HG02588 (cell line): ENCODE measurements around the gene POU4F3.
"Not testable (repeated sequence)": the region's sequence is repeated elsewhere in the genome, so short reads cannot be mapped to it uniquely, and the experiment has no call there.

Experiments
- ATAC-seq: cut with Tn5 transposase; IDR thresholded peaks from one replicate; pipeline ENCODE4 v1.9.1; 2021; ENCODE audit warnings: mild to moderate bottlenecking, moderate library complexity; ENCODE audit not compliant: unreplicated experiment

The POU4F3 gene

GRCh38 chr5:146338774-146339714 is at the start of gene POU4F3:
Gene POU4F3, plus strand, starts transcription at chr5:146338839. Its CDS starts 274 bp downstream, at chr5:146339113.
- ATAC-seq, result no peak

GRCh38 chr5:146290318-146290717 is 48.3 kb upstream of the POU4F3 start:
- ATAC-seq, result no peak

DNA sequence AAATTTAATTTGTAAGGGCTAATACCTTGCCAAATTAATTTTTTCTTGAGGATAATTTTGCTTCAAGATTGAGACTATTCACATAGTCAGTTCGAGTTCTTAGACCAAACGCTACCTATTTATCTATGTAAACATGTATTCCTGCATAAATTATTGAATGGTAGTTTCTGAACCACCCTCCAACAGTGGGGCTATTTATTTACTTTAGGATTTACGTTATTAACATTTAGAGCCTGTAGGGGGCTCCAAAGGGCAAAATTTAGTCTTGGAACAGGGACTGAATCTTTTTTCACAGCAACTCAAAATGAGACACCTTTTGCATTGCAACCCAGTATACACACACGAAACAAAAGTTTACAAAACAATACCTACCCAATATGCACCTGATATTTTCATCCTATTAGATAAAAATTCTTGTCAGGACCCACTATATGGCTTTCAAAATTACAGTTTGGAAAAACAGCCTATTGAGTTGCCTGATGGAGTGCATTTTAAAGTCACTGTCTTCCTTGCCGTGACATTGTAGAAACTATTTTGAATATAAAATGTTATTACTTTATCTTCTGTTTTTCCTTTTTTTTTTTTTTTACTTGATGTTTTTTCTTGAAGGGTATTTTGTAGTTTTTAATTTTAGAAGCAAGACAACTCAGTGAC is 47.1 kb upstream of the POU4F3 start:
- ATAC-seq, result no peak

GRCh38 chr5:146296245-146296644 is 42.4 kb upstream of the POU4F3 start:
- ATAC-seq, result no peak

GRCh38 chr5:146298920-146299319 is 39.7 kb upstream of the POU4F3 start:
- not testable (repeated sequence) for ATAC-seq

- ATAC-seq, result no peak
Observed at GRCh38 chr5:146301626-146302025, 37.0 kb upstream of the POU4F3 start.

DNA sequence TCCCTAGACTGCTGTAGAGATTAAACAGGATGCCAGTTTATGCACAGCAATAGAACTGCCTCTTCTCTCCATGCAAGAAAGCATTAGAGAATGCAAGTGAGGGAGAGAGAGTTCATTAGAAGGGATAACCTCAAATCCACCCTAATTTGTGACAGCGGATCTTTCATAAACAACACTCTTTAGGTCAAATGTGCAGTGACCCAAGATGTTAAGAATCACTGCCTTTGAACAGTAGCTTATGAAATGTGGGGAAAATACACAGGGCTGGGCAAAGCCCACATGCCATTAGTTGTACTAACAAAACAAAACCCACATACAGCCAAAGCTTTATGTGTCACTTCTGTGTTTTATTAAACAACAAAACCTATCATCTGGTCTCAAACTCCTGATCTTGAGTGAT is 36.2 kb upstream of the POU4F3 start:
- ATAC-seq, result no peak

DNA sequence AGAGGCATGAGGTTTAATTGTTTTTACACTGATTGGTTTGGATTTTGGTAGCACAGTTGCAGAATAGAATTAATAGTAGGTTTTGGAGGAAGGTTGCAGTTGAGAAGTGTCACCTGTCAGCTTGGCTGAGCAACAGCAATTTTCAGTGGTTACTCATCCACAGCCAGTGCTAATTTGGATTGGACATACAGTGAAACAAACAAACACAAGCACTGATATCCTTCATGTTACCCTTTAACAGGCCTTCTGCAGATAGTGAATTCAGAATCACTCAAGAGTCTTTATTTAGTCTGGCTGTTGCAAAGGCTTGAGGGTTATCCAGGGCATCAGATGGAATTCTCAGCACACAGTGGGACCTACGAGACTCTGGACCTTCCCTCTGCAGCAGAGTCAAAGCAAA is 31.8 kb upstream of the POU4F3 start:
- ATAC-seq, result no peak

DNA sequence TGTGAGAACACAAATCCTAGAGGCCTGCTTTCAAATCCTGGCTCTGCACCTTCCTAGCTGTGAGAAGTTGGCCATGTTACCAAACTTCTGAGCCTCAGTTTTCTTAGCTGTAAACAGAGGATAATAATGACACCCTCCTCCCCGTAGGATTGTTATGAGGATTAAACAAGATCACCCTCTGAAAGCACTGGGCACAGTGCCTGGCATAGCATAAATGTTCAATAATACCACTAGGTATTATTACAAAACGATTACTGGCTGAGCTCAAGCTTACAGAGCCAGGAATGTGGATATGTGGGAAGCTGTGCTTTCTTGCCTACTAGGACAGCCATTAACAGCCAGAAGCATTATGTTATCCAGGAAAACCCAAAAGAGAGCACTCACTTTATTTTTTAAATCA is 30.8 kb upstream of the POU4F3 start:
- no peak for ATAC-seq

DNA sequence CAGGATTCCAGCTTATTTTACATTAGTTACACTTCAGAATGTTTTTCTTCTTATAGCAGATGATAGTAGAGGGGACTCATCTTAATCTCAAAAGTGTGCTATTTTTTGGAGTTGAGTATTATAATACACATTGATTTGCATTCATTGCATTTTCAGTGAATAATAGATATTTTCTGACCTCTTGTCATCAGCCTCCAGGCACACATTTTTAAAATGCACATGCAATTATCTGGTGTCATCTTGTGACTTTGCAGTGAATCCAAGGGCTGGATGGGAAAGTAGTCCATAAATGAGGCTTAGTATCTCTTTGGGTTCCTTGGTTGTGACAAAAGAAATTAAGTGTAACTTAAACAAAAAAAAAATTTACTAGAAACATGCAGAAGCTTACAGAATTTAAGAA is 28.1 kb upstream of the POU4F3 start:
- ATAC-seq, result no peak

DNA sequence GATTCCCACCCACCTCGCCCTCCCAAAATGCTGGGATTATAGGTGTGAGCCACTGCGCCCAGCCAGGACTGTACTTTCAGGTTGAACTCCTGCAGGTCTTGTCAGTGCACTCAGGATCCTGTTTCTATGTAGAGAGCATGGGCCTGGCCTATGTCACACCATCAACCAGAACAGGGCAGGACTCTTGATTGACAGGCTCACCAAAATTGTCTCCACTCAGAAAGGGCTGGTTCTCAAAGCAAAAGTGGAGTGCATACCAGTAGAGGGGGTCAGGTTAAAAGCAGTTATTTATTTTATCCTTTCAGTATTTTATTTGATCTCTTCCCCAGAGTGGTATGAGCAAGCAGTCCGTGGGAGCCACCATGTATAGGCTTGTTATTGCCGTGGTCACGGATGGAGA is 27.4 kb upstream of the POU4F3 start:
- no peak for ATAC-seq

- no peak for ATAC-seq
Observed at GRCh38 chr5:146313027-146313426, 25.6 kb upstream of the POU4F3 start.

DNA sequence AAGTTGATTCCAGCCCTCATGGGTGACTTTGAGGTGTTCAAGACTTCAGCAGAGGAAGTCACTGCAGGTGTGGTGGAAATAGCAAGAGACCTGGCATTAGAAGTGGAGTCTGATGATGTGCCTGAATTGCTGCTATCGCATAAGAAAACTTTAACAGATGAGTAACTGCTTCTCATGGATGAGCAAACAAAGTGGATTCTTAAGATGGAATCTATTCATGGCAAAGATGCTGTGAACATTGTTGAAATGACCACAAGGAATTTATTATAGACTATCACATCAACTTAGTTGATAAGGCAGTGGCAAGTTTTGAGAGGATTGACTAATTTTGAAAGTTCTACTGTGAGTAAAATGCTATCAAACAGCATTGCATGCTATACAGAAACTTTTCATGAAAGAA is 17.1 kb upstream of the POU4F3 start:
- ATAC-seq, result no peak

DNA sequence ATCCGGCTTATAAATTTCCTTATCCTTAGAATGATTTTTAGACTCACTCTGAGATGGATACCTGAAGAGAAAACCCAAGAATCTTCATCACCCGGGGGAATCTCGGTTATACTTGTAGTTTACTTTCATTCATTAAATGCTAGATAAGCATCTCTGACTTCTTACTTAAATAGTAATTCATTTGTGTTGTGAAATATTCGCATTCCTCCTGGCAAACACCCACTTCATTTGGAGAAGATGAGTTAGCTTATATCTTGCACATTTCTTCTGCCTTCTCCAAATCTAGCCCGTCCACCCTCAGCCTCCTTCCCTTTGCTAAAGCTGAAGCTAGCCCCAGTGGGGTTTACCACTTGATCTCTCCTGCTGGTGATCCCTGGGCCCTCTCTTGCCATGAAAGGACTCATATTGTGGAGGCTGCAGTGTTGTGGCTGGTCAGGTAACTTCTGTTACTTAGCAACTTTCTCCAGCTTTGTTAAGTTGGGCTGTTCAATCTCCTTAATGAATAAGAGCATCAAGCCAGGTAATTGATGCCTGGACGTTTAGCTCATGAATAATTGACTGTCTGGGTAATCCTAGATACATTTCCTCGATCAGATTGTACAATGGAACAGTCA is 11.3 kb upstream of the POU4F3 start:
- ATAC-seq, result no peak

DNA sequence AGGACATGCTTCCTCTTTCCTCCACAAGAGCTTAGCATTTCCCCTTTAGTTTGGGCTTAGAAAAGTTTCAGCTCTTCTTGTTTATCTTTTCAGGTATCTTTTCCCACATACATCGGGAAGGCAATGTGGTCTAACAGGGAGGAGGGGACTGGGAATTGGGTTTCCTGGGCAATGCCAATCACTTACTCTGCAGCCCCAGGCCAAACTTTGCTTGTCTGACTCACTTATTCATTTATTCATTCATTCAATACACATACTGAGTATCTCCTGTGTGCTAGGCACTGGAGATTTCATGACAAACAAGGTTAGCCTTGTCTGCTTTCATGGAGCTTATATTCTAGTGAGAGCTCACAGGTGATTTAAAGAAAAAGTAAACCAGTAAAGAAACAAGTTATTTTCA is 10.7 kb upstream of the POU4F3 start:
- ATAC-seq, result no peak

- no peak for ATAC-seq
Observed at GRCh38 chr5:146329697-146330096, 8.9 kb upstream of the POU4F3 start.

- no peak for ATAC-seq
Observed at GRCh38 chr5:146331423-146331822, 7.2 kb upstream of the POU4F3 start.

DNA sequence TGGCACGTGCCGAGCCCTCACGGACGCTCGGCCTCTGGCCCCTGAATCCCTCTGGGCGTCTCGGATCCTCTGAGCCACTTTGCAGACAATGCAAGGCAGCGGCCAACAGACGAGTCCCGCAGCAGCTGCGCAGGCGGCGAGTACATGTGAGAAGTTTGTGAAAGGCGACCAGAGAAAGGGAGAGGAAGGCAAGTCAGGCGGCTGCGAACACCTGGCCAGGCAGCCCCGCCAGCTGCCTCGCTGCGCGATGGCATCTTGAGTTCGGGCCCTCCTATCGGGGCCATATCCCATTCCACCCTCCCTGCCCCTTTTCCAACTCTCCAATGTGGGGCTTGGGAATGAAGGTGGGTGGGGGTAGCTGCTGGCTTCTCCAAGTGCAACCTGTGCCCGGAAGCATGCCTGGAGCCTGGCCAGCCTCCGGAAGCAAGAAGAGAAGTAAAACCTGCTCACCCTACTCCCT is 4.5 kb upstream of the POU4F3 start:
- no peak for ATAC-seq

GRCh38 chr5:146336197-146336596 is 2.4 kb upstream of the POU4F3 start:
- no peak for ATAC-seq

GRCh38 chr5:146337264-146337904 is 1.3 kb upstream of the POU4F3 start:
- no peak for ATAC-seq

DNA sequence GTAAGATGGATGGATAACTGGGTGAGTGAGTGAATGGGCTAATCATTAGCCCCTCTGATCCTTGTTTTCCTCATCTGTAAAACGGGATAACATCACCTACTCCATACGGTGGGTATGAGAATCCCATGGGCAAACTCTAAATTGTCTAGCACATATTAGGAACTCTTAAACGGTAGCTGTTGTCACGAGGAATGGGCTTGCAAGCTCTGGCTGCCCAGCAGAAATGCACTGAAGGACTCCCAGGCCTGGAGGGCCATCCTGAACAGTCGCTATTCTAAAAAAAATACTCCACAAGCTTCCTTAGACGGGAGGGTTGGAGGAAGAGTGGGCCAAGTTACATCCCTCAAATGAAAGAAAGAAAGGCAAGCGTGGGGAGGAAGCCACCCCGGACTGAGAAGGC is 711 bp upstream of the POU4F3 start:
- no peak for ATAC-seq
